ENCODE measurements around the gene BICRA.

The BICRA gene

DNA sequence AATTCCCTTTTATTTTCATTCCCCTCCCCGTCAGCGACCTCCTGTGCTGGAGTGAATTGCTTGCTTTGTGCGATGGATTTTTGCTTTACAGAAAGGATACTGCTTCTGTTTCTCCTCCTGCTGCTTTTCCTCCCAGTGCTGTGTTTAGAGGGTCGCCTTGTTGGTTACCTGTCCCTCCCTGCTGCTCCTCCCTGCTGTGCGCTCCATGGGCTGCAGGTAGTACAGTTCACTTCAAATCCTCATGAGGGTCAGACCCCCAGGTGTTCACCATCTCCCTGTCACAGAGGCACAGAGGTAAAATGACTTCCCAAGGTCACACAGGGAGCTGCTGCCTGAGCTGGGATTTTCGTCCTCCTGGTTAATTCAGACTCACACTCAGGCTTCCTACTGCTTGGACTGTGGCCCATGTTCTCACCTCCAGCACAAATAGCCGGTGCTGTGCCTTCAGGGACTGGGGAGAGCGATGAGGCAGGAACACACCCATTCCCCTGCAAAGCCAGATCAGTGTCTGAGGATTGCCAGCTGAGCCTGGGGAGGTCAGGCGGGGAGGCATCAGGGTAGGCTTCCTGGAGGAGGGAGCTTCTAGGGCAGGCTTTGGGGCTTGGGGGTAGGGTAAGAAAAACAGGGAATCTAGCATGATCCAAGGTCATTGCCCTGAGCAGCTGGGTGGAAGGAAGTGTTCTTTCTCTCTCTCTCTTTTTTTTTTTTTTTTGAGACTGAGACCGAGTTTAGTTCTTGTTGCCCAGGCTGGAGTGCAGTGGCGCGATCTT lies 14.4 kb downstream of the BICRA start:
- no peak overlapping the region for H3K4me3 ChIP-seq (replicated peaks; ENCODE audit: low read depth, low read length)
- no peak for DNase-seq (ENCODE audit: low read depth)
- no peak for TF ChIP-seq CTCF (IDR thresholded peaks at IDR 0.05; ENCODE audit: low read length, missing control alignments)

- DNase-seq (ENCODE audit: low read depth) = no peak
- H3K4me3 ChIP-seq (replicated peaks; ENCODE audit: low read depth, low read length) = no peak overlapping the region
These were observed 15.0 kb downstream of the BICRA start for GRCh38 chr19:47623921-47624391.

GRCh38 chr19:47625650-47626049 lies 16.7 kb downstream of the BICRA start:
- TF ChIP-seq CTCF (IDR thresholded peaks at IDR 0.05; ENCODE audit: low read length, missing control alignments) = no peak
- DNase-seq (ENCODE audit: low read depth) = no peak
- no peak overlapping the region for H3K4me3 ChIP-seq (replicated peaks; ENCODE audit: low read depth, low read length)

More at GRCh38 chr19:47623921-47624391, 15.0 kb downstream of the BICRA start:
- TF ChIP-seq CTCF (IDR thresholded peaks at IDR 0.05; ENCODE audit: low read length, missing control alignments) = no peak

DNA sequence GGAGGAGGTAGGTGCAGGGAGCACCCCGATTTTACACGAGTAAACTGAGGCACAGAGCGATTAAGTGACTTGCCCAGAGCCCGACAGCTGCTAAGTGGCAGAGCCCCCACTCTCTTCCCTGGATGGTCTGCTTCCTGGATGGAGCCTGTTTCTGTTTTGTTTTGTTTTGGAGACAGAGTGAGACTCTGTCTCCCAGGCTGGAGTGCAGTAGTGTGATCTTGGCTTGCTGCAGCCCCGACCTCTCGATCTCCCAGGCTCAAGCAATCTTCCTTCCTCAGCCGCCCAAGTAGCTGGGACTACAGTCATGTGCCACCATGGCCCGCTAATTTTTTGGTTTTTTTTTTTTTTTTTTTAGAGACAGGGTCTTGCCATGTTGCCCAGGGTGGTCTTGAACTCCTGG lies 17.3 kb downstream of the BICRA start:
- no peak for TF ChIP-seq CTCF (IDR thresholded peaks at IDR 0.05; ENCODE audit: low read length, missing control alignments)
- H3K4me3 ChIP-seq (replicated peaks; ENCODE audit: low read depth, low read length) = no peak overlapping the region
- DNase-seq (ENCODE audit: low read depth) = no peak

GRCh38 chr19:47628078-47628771 lies 19.3 kb downstream of the BICRA start:
- no peak for TF ChIP-seq CTCF (IDR thresholded peaks at IDR 0.05; ENCODE audit: low read length, missing control alignments)
- DNase-seq (ENCODE audit: low read depth) = no peak
- no peak overlapping the region for H3K4me3 ChIP-seq (replicated peaks; ENCODE audit: low read depth, low read length)

- H3K4me3 ChIP-seq (replicated peaks; ENCODE audit: low read depth, low read length) = no peak overlapping the region
- TF ChIP-seq CTCF (IDR thresholded peaks at IDR 0.05; ENCODE audit: low read length, missing control alignments) = no peak
- DNase-seq (ENCODE audit: low read depth) = no peak
These were observed 21.7 kb downstream of the BICRA start for GRCh38 chr19:47630594-47630993.
